ENCODE results near the gene PRH1.

- TF ChIP-seq EZH2 (IDR thresholded peaks at IDR 0.05; ENCODE audit: low read depth, unreplicated experiment) (no peak), POLR2AphosphoS5 (IDR thresholded peaks at IDR 0.05; ENCODE audit: low read depth) (no peak), CTCF (conservative IDR thresholded peaks at IDR 0.05; ENCODE audit: low read depth in 2 of 2) (no peak), EZH2phosphoT487 (IDR thresholded peaks at IDR 0.05; ENCODE audit: unreplicated experiment) (no peak), REST (IDR thresholded peaks at IDR 0.05; ENCODE audit: unreplicated experiment) (no peak), CREB1 (CRISPR knock-in tag; IDR thresholded peaks at IDR 0.05; ENCODE audit: low read depth) (no peak), ZNF331 (CRISPR knock-in tag; IDR thresholded peaks at IDR 0.05; ENCODE audit: low read depth) (no peak), STAT1 (IDR thresholded peaks at IDR 0.05; ENCODE audit: unreplicated experiment) (no peak)
These were observed 16.5 kb upstream of the PRH1 start for GRCh38 chr12:10900530-10900929.

All from GM23338 (cell line).